ENCODE results near the gene TET2.

DNA sequence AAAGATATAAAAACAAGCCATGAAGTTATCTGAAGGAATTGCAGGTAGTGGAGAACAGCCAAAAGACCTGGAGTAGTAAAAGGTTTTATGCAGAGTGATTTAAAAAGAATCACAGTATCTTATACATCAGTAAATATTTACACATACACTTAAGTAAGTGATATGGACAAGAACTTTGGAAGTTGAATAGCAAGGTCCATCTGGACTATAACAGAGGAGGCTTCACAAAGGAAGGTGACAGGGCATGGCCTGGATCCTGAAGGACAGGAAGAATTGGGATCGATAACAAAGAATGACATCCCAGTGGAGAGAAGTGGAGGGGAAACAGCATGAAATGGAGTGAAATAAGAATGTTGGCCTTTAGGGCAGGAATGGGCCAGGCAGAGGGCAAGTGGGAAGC is 46.2 kb downstream of the TET2 start:
- TF ChIP-seq CTCF (conservative IDR thresholded peaks at IDR 0.05), result no peak
- no peak for TF ChIP-seq ZFX (IDR thresholded peaks at IDR 0.05)

Measured in C4-2B (cell line).